PFSK-1 (cell line): Measurements from ENCODE around the gene RNF217.

Source experiments
- POLR2AphosphoS5 ChIP-seq: IDR thresholded peaks from 2 replicates; pipeline ENCODE4 v1.6.1; 2012; ENCODE audit warnings: low read depth, mild to moderate bottlenecking, control low read depth, low read length, moderate library complexity
- SIN3A ChIP-seq: IDR thresholded peaks from 2 replicates; pipeline ENCODE4 v1.6.1; 2012; ENCODE audit warnings: mild to moderate bottlenecking, low read length, moderate library complexity, borderline replicate concordance; ENCODE audit not compliant: insufficient read depth
- TAF1 ChIP-seq: IDR thresholded peaks from 2 replicates; pipeline ENCODE4 v1.6.1; 2012; ENCODE audit warnings: low read length, control low read depth, borderline replicate concordance; ENCODE audit not compliant: insufficient read depth
- TF ChIP-seq, protein P1 (sequence below), 2 experiments: IDR thresholded peaks; 2 replicates each; pipeline versions ENCODE4 v1.6.1 to v1.8.0; 2011 to 2012; ENCODE audit warnings: low read depth in 2 of 2, low read length in 2 of 2, control low read depth in 1 of 2, inconsistent platforms in 1 of 2, mild to moderate bottlenecking in 1 of 2, moderate library complexity in 1 of 2; ENCODE audit not compliant: insufficient read depth in 1 of 2

DNA sequence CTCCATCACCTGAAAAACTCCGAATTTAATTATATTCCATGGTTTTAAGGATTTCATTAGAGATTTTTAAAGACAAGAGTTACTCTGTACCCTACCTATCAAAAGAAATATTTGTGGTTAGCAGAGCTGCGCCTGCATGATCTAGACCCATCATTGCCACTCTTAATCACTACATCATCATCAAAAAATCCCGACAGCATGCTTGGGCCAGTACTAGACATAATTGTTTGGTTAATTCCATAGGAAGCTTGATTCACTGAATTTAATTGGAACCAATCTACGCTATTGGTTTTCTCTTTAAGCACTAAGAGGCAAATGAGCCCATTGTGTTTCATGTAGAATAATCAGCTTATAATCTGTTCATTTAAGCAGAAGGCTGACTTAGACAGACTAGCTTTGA, 33.4 kb upstream of the RNF217 start:
- TF ChIP-seq TAF1 (no peak), SIN3A (no peak), POLR2AphosphoS5 (no peak)
- TF ChIP-seq, protein P1, sequence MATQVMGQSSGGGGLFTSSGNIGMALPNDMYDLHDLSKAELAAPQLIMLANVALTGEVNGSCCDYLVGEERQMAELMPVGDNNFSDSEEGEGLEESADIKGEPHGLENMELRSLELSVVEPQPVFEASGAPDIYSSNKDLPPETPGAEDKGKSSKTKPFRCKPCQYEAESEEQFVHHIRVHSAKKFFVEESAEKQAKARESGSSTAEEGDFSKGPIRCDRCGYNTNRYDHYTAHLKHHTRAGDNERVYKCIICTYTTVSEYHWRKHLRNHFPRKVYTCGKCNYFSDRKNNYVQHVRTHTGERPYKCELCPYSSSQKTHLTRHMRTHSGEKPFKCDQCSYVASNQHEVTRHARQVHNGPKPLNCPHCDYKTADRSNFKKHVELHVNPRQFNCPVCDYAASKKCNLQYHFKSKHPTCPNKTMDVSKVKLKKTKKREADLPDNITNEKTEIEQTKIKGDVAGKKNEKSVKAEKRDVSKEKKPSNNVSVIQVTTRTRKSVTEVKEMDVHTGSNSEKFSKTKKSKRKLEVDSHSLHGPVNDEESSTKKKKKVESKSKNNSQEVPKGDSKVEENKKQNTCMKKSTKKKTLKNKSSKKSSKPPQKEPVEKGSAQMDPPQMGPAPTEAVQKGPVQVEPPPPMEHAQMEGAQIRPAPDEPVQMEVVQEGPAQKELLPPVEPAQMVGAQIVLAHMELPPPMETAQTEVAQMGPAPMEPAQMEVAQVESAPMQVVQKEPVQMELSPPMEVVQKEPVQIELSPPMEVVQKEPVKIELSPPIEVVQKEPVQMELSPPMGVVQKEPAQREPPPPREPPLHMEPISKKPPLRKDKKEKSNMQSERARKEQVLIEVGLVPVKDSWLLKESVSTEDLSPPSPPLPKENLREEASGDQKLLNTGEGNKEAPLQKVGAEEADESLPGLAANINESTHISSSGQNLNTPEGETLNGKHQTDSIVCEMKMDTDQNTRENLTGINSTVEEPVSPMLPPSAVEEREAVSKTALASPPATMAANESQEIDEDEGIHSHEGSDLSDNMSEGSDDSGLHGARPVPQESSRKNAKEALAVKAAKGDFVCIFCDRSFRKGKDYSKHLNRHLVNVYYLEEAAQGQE (IDR thresholded peaks at IDR 0.05; ENCODE audit: insufficient read depth in 1 of 2, low read depth in 2 of 2, low read length in 2 of 2) = no peak
